Neural progenitor cell (in vitro differentiated cells): Measurements from ENCODE around the gene GLIS1. TPM values are rescaled to one million over a fixed set of nuclear protein-coding genes. Genes with fewer than 3 reads are reported as not detected.
A peak's percentile ranks its signal among the peaks of the same experiment; 100 is the strongest.

Experiments
- DNase-seq: peaks from one replicate; pipeline ENCODE4 v3.0.0-alpha.2; 2016; ENCODE audit warnings: low spot score
- H2AFZ ChIP-seq: fragments of 200-600 bp; sonication (generic); replicated peaks from 2 replicates; pipeline ENCODE4 v1.6.1; 2016; ENCODE audit warnings: antibody characterized with exemption
- H3F3A ChIP-seq: fragments of 200-600 bp; sonication (generic); 2 replicates; pipeline ENCODE4 v1.6.1; 2016; ENCODE audit warnings: antibody characterized with exemption, low read depth
- H3K27ac ChIP-seq: fragments of 200-600 bp; sonication (generic); 2 replicates; pipeline ENCODE4 v1.5.1; 2016; ENCODE audit warnings: mild to moderate bottlenecking
- H3K27me3 ChIP-seq: fragments of 200-600 bp; sonication (generic); 2 replicates; pipeline ENCODE4 v1.6.1; 2016; ENCODE audit warnings: mild to moderate bottlenecking, moderate library complexity
- H3K36me3 ChIP-seq: fragments of 200-600 bp; sonication (generic); 2 replicates; pipeline ENCODE4 v1.5.1; 2016
- H3K4me1 ChIP-seq: fragments of 200-600 bp; sonication (generic); 2 replicates; pipeline ENCODE4 v1.6.1; 2016; ENCODE audit warnings: mixed run types
- H3K4me2 ChIP-seq: fragments of 200-600 bp; sonication (generic); 2 replicates; pipeline ENCODE4 v1.6.1; 2016
- H3K4me3 ChIP-seq: fragments of 200-600 bp; sonication (generic); 2 replicates; pipeline ENCODE4 v1.5.1; 2016
- H3K79me2 ChIP-seq: fragments of 200-600 bp; sonication (generic); 2 replicates; pipeline ENCODE4 v1.6.1; 2016; ENCODE audit warnings: low read depth
- H3K9ac ChIP-seq: fragments of 200-600 bp; sonication (generic); 2 replicates; pipeline ENCODE4 v1.6.1; 2016
- H3K9me3 ChIP-seq: fragments of 200-600 bp; sonication (generic); 2 replicates; pipeline ENCODE4 v1.5.1; 2016; ENCODE audit warnings: low read depth
- H4K20me1 ChIP-seq: fragments of 200-600 bp; sonication (generic); 2 replicates; pipeline ENCODE4 v1.6.1; 2016; ENCODE audit warnings: low read depth
- H3K27ac Mint-ChIP-seq: 3 replicates; pipeline ENCODE4 v1.8.0; 2021; ENCODE audit warnings: mixed read lengths
- H3K27me3 Mint-ChIP-seq: 2 replicates; pipeline ENCODE4 v1.8.0; 2022; ENCODE audit warnings: low read depth, mild to moderate bottlenecking, inconsistent platforms, moderate library complexity, mixed read lengths; ENCODE audit not compliant: insufficient read depth
- H3K36me3 Mint-ChIP-seq: 3 replicates; pipeline ENCODE4 v1.8.0; 2021; ENCODE audit warnings: mixed read lengths
- H3K4me1 Mint-ChIP-seq: 3 replicates; pipeline ENCODE4 v1.8.0; 2021; ENCODE audit warnings: mixed read lengths
- H3K4me3 Mint-ChIP-seq: 3 replicates; pipeline ENCODE4 v1.8.0; 2021; ENCODE audit warnings: mild to moderate bottlenecking, moderate library complexity, mixed read lengths
- H3K9me3 Mint-ChIP-seq: 3 replicates; pipeline ENCODE4 v1.8.0; 2020; ENCODE audit warnings: mixed read lengths
- CTCF ChIP-seq: fragments of 200-600 bp; sonication (generic); IDR thresholded peaks from 2 replicates; pipeline ENCODE4 v1.5.1; 2017; ENCODE audit warnings: antibody characterized with exemption, mild to moderate bottlenecking
- EZH2 ChIP-seq: fragments of 200-600 bp; sonication (generic); IDR thresholded peaks from 2 replicates; pipeline ENCODE4 v1.6.1; 2017; ENCODE audit warnings: antibody characterized with exemption, mild to moderate bottlenecking, moderate library complexity
- EZH2phosphoT487 ChIP-seq: fragments of 200-600 bp; sonication (generic); IDR thresholded peaks from 2 replicates; pipeline ENCODE4 v1.6.1; 2017; ENCODE audit warnings: antibody characterized with exemption
- total RNA-seq: library from RNA; depleted of rRNA; stranded (reverse); fragments of >200 nt; gene quantifications from 2 replicates; pipeline ENCODE4 v1.2.3, GENCODE V29; 2015; ENCODE audit warnings: low replicate concordance

Gene GLIS1
- total RNA-seq, 1 donor from 2014 or later = not detected

- Mint-ChIP-seq H3K9me3 (no peaks in the 10 kb centered on the region), H3K36me3 (no peaks in the 10 kb centered on the region), H3K27me3 (peaks cover 5% of the 10 kb centered on the region), H3K4me1 (peaks cover 4% of the 10 kb centered on the region), H3K27ac (no peak overlapping the region), H3K4me3 (no peak overlapping the region)
- no peak for DNase-seq
- no peaks in the 10 kb centered on the region for H3F3A ChIP-seq
- no peak overlapping the region for H3K9ac ChIP-seq
- H3K4me1 ChIP-seq = no peaks in the 10 kb centered on the region
- no peaks in the 10 kb centered on the region for H3K9me3 ChIP-seq
- H3K4me2 ChIP-seq = no peak overlapping the region
- H2AFZ ChIP-seq = no peak overlapping the region
- no peaks in the 10 kb centered on the region for H3K79me2 ChIP-seq
- no peaks in the 10 kb centered on the region for H3K27me3 ChIP-seq
- H3K27ac ChIP-seq = no peak overlapping the region
- no peaks in the 10 kb centered on the region for H3K36me3 ChIP-seq
- TF ChIP-seq EZH2 (no peak), EZH2phosphoT487 (no peak), CTCF (no peak)
- H4K20me1 ChIP-seq = no peaks in the 10 kb centered on the region
- H3K4me3 ChIP-seq = no peak overlapping the region
These were observed 26.7 kb downstream of the GLIS1 start for GRCh38 chr1:53712276-53712675.

- no peaks in the 10 kb centered on the region for H3K36me3 Mint-ChIP-seq
- no peaks in the 10 kb centered on the region for H4K20me1 ChIP-seq
These were observed 28.4 kb downstream of the GLIS1 start for GRCh38 chr1:53710584-53710983.

GRCh38 chr1:53708687-53709086, 30.3 kb downstream of the GLIS1 start:
- no peaks in the 10 kb centered on the region for H3K79me2 ChIP-seq
- H3K4me3 ChIP-seq = no peak overlapping the region
- H4K20me1 ChIP-seq = no peaks in the 10 kb centered on the region
- peaks cover 8% of the 10 kb centered on the region for H3K4me1 ChIP-seq
- H3K9ac ChIP-seq = no peak overlapping the region
- H3K9me3 ChIP-seq = no peaks in the 10 kb centered on the region
- H3K4me2 ChIP-seq = no peak overlapping the region
- TF ChIP-seq CTCF = no peak
- TF ChIP-seq EZH2phosphoT487 = no peak
- TF ChIP-seq EZH2 = no peak
- H3K9me3 Mint-ChIP-seq = no peaks in the 10 kb centered on the region
- H3K27ac ChIP-seq = no peak overlapping the region
- H3K27me3 Mint-ChIP-seq = peaks cover 10% of the 10 kb centered on the region
- peaks cover 22% of the 10 kb centered on the region for H3K4me1 Mint-ChIP-seq
- DNase-seq = no peak
- H3F3A ChIP-seq = peaks cover 12% of the 10 kb centered on the region
- H3K27ac Mint-ChIP-seq = peak overlapping the region; percentile 50
- no peak overlapping the region for H3K4me3 Mint-ChIP-seq
- H2AFZ ChIP-seq = no peak overlapping the region
- peaks cover 7% of the 10 kb centered on the region for H3K27me3 ChIP-seq
- H3K36me3 ChIP-seq = no peaks in the 10 kb centered on the region
- no peaks in the 10 kb centered on the region for H3K36me3 Mint-ChIP-seq

More at GRCh38 chr1:53710584-53710983, 28.4 kb downstream of the GLIS1 start:
- no peaks in the 10 kb centered on the region for H3K79me2 ChIP-seq
- H3K4me1 ChIP-seq = peaks cover 4% of the 10 kb centered on the region
- no peak overlapping the region for H2AFZ ChIP-seq
- no peak overlapping the region for H3K4me2 ChIP-seq
- peaks cover 4% of the 10 kb centered on the region for H3F3A ChIP-seq
- H3K27ac Mint-ChIP-seq = no peak overlapping the region
- no peak for DNase-seq
- H3K4me3 Mint-ChIP-seq = peak overlapping the region; percentile 27
- H3K27me3 ChIP-seq = peaks cover under 1% of the 10 kb centered on the region
- peaks cover 5% of the 10 kb centered on the region for H3K27me3 Mint-ChIP-seq
- H3K27ac ChIP-seq = no peak overlapping the region
- no peak for TF ChIP-seq EZH2
- no peak for TF ChIP-seq CTCF
- no peak for TF ChIP-seq EZH2phosphoT487
- no peak overlapping the region for H3K9ac ChIP-seq
- H3K9me3 Mint-ChIP-seq = no peaks in the 10 kb centered on the region
- H3K9me3 ChIP-seq = no peaks in the 10 kb centered on the region
- H3K36me3 ChIP-seq = no peaks in the 10 kb centered on the region
- H3K4me1 Mint-ChIP-seq = peaks cover 10% of the 10 kb centered on the region
- H3K4me3 ChIP-seq = no peak overlapping the region
